ENCODE measurements around the gene OR13A1. TPM values are rescaled to one million over a fixed set of nuclear protein-coding genes. Genes with fewer than 3 reads are reported as not detected.

The OR13A1 gene
- total RNA-seq, 1 experiment from 2014 or later: 0.15 TPM

GRCh38 chr10:45280113-45280760, 35.2 kb downstream of the OR13A1 start:
- Histone ChIP-seq H2BK120ac (ENCODE audit: low read depth, low read length, poor library complexity, severe bottlenecking) (no peak overlapping the region), H3T11ph (ENCODE audit: low read length) (no peak overlapping the region), H3K4ac (ENCODE audit: low read depth, low read length) (no peak overlapping the region), H3K23me2 (ENCODE audit: insufficient read length, low read depth, low read length, poor library complexity, severe bottlenecking) (no peaks in the 10 kb centered on the region), H3K9me3 (ENCODE audit: control insufficient read depth, low read depth, low read length) (no peaks in the 10 kb centered on the region), H2BK12ac (ENCODE audit: insufficient read length, low read depth, low read length) (no peak overlapping the region), H3K27ac (ENCODE audit: insufficient read length, low read depth, low read length) (no peak overlapping the region), H4K20me1 (ENCODE audit: control insufficient read depth, insufficient read depth, insufficient read length) (no peaks in the 10 kb centered on the region), H2BK15ac (ENCODE audit: low read depth, low read length) (no peak overlapping the region), H3K23ac (ENCODE audit: insufficient read length, low read depth, low read length) (no peak overlapping the region), H3K18ac (ENCODE audit: insufficient read length, low read depth, low read length) (no peak overlapping the region), H4K8ac (replicated peaks; ENCODE audit: insufficient read length, low read depth, low read length) (no peak overlapping the region), H4K5ac (ENCODE audit: insufficient read length, low read depth, low read length) (no peak overlapping the region), H3K27me3 (ENCODE audit: insufficient read depth, low read length) (no peaks in the 10 kb centered on the region), H3K9ac (ENCODE audit: extremely low read depth, insufficient read length, low read length) (no peak overlapping the region), H2AK5ac (ENCODE audit: insufficient read length, low read length) (no peak overlapping the region), H3K79me2 (ENCODE audit: insufficient read depth, low read length) (no peaks in the 10 kb centered on the region), H2BK20ac (ENCODE audit: low read depth, low read length, poor library complexity, severe bottlenecking) (no peak overlapping the region), H3K79me1 (ENCODE audit: insufficient read depth, low read depth, low read length, poor library complexity, severe bottlenecking) (no peaks in the 10 kb centered on the region), H2AFZ (ENCODE audit: low read length) (no peak overlapping the region), H3K4me2 (ENCODE audit: insufficient read depth, insufficient read length, low read length) (no peak overlapping the region), H4K91ac (ENCODE audit: insufficient read length, low read depth, low read length) (no peak overlapping the region), H2BK5ac (ENCODE audit: insufficient read length, low read length) (no peak overlapping the region), H3K14ac (ENCODE audit: insufficient read depth, low read length) (no peak overlapping the region), H3K4me1 (ENCODE audit: insufficient read depth, low read length) (peaks cover 2% of the 10 kb centered on the region; the same call in 1 of the 2 replicates), H3K56ac (ENCODE audit: insufficient read length, low read depth, low read length) (no peak overlapping the region)
- H3K27me3 Mint-ChIP-seq (ENCODE audit: low read depth): peaks cover 2% of the 10 kb centered on the region; the same call in 1 of the 2 replicates
- no peak for DNase-seq
- no peak for TF ChIP-seq CTCF (conservative IDR thresholded peaks at IDR 0.05)
- WGBS (ENCODE audit: extremely low coverage, insufficient read length, low lambda C conversion rate): no CpG with 5 or more reads among the region's 3 CpGs
- no peak overlapping the region for H3K4me3 Mint-ChIP-seq
- no peaks in the 10 kb centered on the region; a peak in 1 of 7 replicates for H3K36me3 Mint-ChIP-seq (ENCODE audit: insufficient read depth in 1 of 3, low read depth in 3 of 3)
- H3K9me3 Mint-ChIP-seq: no peaks in the 10 kb centered on the region
- H3K4me1 Mint-ChIP-seq: peaks cover 19 to 20% of the 10 kb centered on the region in 2 experiments
- peak overlapping the region in 1 of 3 experiments; percentile 18; a peak in 1 of 7 replicates for H3K27ac Mint-ChIP-seq
